B cell (primary cell): Measurements from ENCODE around the gene SGF29. TPM values are rescaled to one million over a fixed set of nuclear protein-coding genes. Genes with fewer than 3 reads are reported as not detected.

ENCODE experiments used
- ATAC-seq: fragments of 200-7000 bp; cut with Tn5 transposase; one replicate; pipeline ENCODE4 v1.10.0; 2021; ENCODE audit warnings: low read depth, mild to moderate bottlenecking, moderate number of reproducible peaks, moderate library complexity
- CTCF ChIA-PET: fragments of 350-600 bp; sonication (Branson Sonifier 250); formaldehyde crosslinking; loops from one replicate; lab custom pipeline; 2021; ENCODE audit warnings: antibody characterized with exemption, inconsistent platforms; lab: Charles Lee
- POLR2A ChIA-PET: fragments of 350-600 bp; sonication (Branson Sonifier 250); formaldehyde crosslinking; loops from one replicate; lab custom pipeline; 2021; ENCODE audit warnings: antibody characterized with exemption; lab: Charles Lee
- DNase-seq: peaks from one replicate; pipeline ENCODE4 v3.0.0; 2013
- H2AFZ ChIP-seq: 2 replicates; pipeline ENCODE4 v1.6.1; 2012; ENCODE audit warnings: mild to moderate bottlenecking, low read depth, low read length; ENCODE audit not compliant: insufficient read depth, poor library complexity, severe bottlenecking
- H3K27ac ChIP-seq, 2 donors: 1 replicate in 1 of 2; 2 replicates in 1 of 2; pipeline ENCODE4 v1.5.1; 2012 to 2013; ENCODE audit warnings: low read length in 2 of 2, mild to moderate bottlenecking in 2 of 2, moderate library complexity in 1 of 2
- H3K27me3 ChIP-seq, 4 experiments: fragments of 200-600 bp in 1 of 4; sonication (generic) in 1 of 4; replicated peaks in 1 of 4; 1 replicate in 2 of 4; 2 replicates in 2 of 4; pipeline versions ENCODE4 v1.6.1 to v1.7.0; 2013 to 2016; ENCODE audit warnings: low read length in 3 of 4, mild to moderate bottlenecking in 2 of 4, mixed read lengths in 1 of 4, moderate library complexity in 1 of 4; ENCODE audit not compliant: insufficient read depth in 4 of 4, control insufficient read depth in 3 of 4; ENCODE audit errors: control extremely low read depth in 1 of 4
- H3K36me3 ChIP-seq, 2 experiments: replicated peaks in 1 of 2; 1 replicate in 1 of 2; 2 replicates in 1 of 2; pipeline versions ENCODE4 v1.6.1 to v1.7.1; 2013; ENCODE audit warnings: low read length in 1 of 2; ENCODE audit not compliant: insufficient read depth in 2 of 2, control insufficient read depth in 1 of 2; ENCODE audit errors: control extremely low read depth in 1 of 2, extremely low read depth in 1 of 2
- H3K4me1 ChIP-seq, 2 donors: fragments of 200-600 bp in 1 of 2; sonication (generic) in 1 of 2; 1 replicate in 1 of 2; 2 replicates in 1 of 2; pipeline versions ENCODE4 v1.5.1 to v1.6.1; 2013 to 2017; ENCODE audit warnings: low read length in 2 of 2; ENCODE audit not compliant: control insufficient read depth in 2 of 2, insufficient read depth in 2 of 2
- H3K4me2 ChIP-seq: replicated peaks from 2 replicates; pipeline ENCODE3; 2012; ENCODE audit warnings: mild to moderate bottlenecking, low read depth, low read length; ENCODE audit not compliant: poor library complexity, severe bottlenecking
- H3K4me3 ChIP-seq, 5 experiments: fragments of 200-600 bp in 1 of 5; sonication (generic) in 1 of 5; 1 replicate in 3 of 5; 2 replicates in 2 of 5; pipeline versions ENCODE4 v1.5.1 to v1.7.0; 2011 to 2016; ENCODE audit warnings: low read length in 4 of 5, mild to moderate bottlenecking in 4 of 5, low read depth in 2 of 5, control low read depth in 1 of 5, moderate library complexity in 1 of 5; ENCODE audit not compliant: insufficient read depth in 1 of 5; ENCODE audit errors: control extremely low read depth in 1 of 5, extremely low read depth in 1 of 5
- H3K79me2 ChIP-seq: fragments of 200-600 bp; sonication (generic); one replicate; pipeline ENCODE4 v1.6.0; 2016; ENCODE audit warnings: low read length; ENCODE audit not compliant: control insufficient read depth, insufficient read depth
- H3K9ac ChIP-seq: fragments of 200-600 bp; sonication (generic); 2 replicates; pipeline ENCODE4 v1.6.1; 2017; ENCODE audit warnings: mild to moderate bottlenecking, low read length, moderate library complexity
- H3K9me3 ChIP-seq, 3 donors: one replicate each; pipeline versions ENCODE4 v1.6.1 to v1.7.1; 2013; ENCODE audit warnings: low read length in 2 of 3; ENCODE audit not compliant: control insufficient read depth in 2 of 3, insufficient read depth in 1 of 3; ENCODE audit errors: control extremely low read depth in 1 of 3
- H4K20me1 ChIP-seq: 2 replicates; pipeline ENCODE4 v1.6.0; 2012; ENCODE audit warnings: mild to moderate bottlenecking, low read length; ENCODE audit not compliant: insufficient read depth, control insufficient read depth, poor library complexity, severe bottlenecking
- H3K27ac Mint-ChIP-seq: one replicate; pipeline ENCODE4 v1.8.0; 2021; ENCODE audit warnings: mixed read lengths
- H3K27me3 Mint-ChIP-seq: one replicate; pipeline ENCODE4 v1.8.0; 2021; ENCODE audit warnings: mixed read lengths
- H3K4me1 Mint-ChIP-seq: one replicate; pipeline ENCODE4 v1.8.0; 2021; ENCODE audit warnings: mixed read lengths
- H3K4me3 Mint-ChIP-seq: one replicate; pipeline ENCODE4 v1.8.0; 2021; ENCODE audit warnings: mixed read lengths
- H3K9me3 Mint-ChIP-seq: one replicate; pipeline ENCODE4 v1.8.0; 2022; ENCODE audit warnings: mixed read lengths; ENCODE audit not compliant: insufficient read depth
- CTCF ChIP-seq: fragments of 200-600 bp; IDR thresholded peaks from one replicate; pipeline ENCODE4 v1.8.0; 2022; ENCODE audit warnings: antibody characterized with exemption, mild to moderate bottlenecking
- EZH2 ChIP-seq: IDR thresholded peaks from 2 replicates; pipeline ENCODE4 v1.6.1; 2012; ENCODE audit warnings: borderline replicate concordance, low read depth, mild to moderate bottlenecking, moderate library complexity, low read length; ENCODE audit not compliant: insufficient read depth, poor library complexity, severe bottlenecking
- WGBS: methylation state at CpG from one replicate; pipeline ENCODE4 v1.1.5; 2013; ENCODE audit warnings: missing lambda C conversion rate; ENCODE audit not compliant: insufficient coverage; 5-methylcytosine and 5-hydroxymethylcytosine counted together
- intact Hi-C: fragments of 100-400 bp; cut with micrococcal nuclease; formaldehyde crosslinking; loops from one replicate; pipeline ENCODE4 v1.10.0; 2022
- polyA plus RNA-seq: library from polyadenylated mRNA; depleted of rRNA; stranded (reverse); fragments of >200 nt; gene quantifications from 2 replicates; pipeline ENCODE4 v1.2.3, GENCODE V29; 2012
- total RNA-seq, 2 donors: library from RNA; stranded (reverse); fragments of 120-200 nt in 1 of 2; gene quantifications; 1 replicate in 1 of 2; 2 replicates in 1 of 2; pipeline versions ENCODE4 v1.2.3 to v1.2.4, GENCODE V29; 2013 to 2022

SGF29 gene
- total and polyA plus RNA-seq, 2 donors (not counting 1 experiment from before 2014, with no cell fraction given) = 24.0 to 52.9 TPM

GRCh38 chr16:28556914-28557320, 3.2 kb downstream of the SGF29 start:
- peaks cover 24% of the 10 kb centered on the region for H3K4me1 Mint-ChIP-seq
- Histone ChIP-seq H3K4me3 (no peak overlapping the region), H3K4me2 (no peak overlapping the region), H3K27ac (no peak overlapping the region), H3K27me3 (no peaks in the 10 kb centered on the region), H3K36me3 (peaks cover 2 to 21% of the 10 kb centered on the region in 2 experiments), H3K9me3 (no peaks in the 10 kb centered on the region), H3K9ac (no peak overlapping the region), H3K4me1 (peaks cover 11 to 15% of the 10 kb centered on the region in 2 donors), H2AFZ (no peak overlapping the region), H4K20me1 (peaks cover 25% of the 10 kb centered on the region), H3K79me2 (peaks cover 71% of the 10 kb centered on the region)
- ChIA-PET POLR2A (no interaction called here), CTCF (interaction anchor here (1.0 kb wide), 1 partner anchor 30 kb away, joined by 3 read pairs; no protein-coding TSS in a partner anchor)
- TF ChIP-seq CTCF = no peak
- TF ChIP-seq EZH2 = no peak
- intact Hi-C loops = no loop called here
- H3K9me3 Mint-ChIP-seq = no peaks in the 10 kb centered on the region
- H3K4me3 Mint-ChIP-seq = no peak overlapping the region
- no peak for DNase-seq
- no peak for ATAC-seq
- H3K27me3 Mint-ChIP-seq = no peaks in the 10 kb centered on the region
- 100% methylated on average over 1 of the region's 2 CpGs for WGBS
- H3K27ac Mint-ChIP-seq = no peak overlapping the region

GRCh38 chr16:28558456-28558855, 4.7 kb downstream of the SGF29 start:
- H3K27ac ChIP-seq = no peak overlapping the region
- no peak overlapping the region for H3K4me2 ChIP-seq
- peaks cover 2 to 21% of the 10 kb centered on the region in 2 experiments for H3K36me3 ChIP-seq
- ATAC-seq (no peak), DNase-seq (no peak)
- Mint-ChIP-seq H3K4me3 (no peak overlapping the region), H3K4me1 (peaks cover 23% of the 10 kb centered on the region), H3K9me3 (no peaks in the 10 kb centered on the region), H3K27me3 (no peaks in the 10 kb centered on the region), H3K27ac (no peak overlapping the region)
- H3K9me3 ChIP-seq = no peaks in the 10 kb centered on the region
- H3K9ac ChIP-seq = no peak overlapping the region
- no peaks in the 10 kb centered on the region for H3K27me3 ChIP-seq
- H4K20me1 ChIP-seq = peaks cover 40% of the 10 kb centered on the region
- no CpG with 5 or more reads among the region's 3 CpGs for WGBS
- CTCF ChIA-PET = no interaction called here
- no peak overlapping the region for H2AFZ ChIP-seq
- POLR2A ChIA-PET = no interaction called here
- TF ChIP-seq CTCF (no peak), EZH2 (no peak)
- H3K4me3 ChIP-seq = no peak overlapping the region
- intact Hi-C loops = no loop called here
- H3K4me1 ChIP-seq = peaks cover 7 to 10% of the 10 kb centered on the region in 2 donors
- peaks cover 86% of the 10 kb centered on the region for H3K79me2 ChIP-seq
